Duodenal mucosa (tissue), 2 donors: ENCODE measurements around the gene XBP1.
"Not testable (repeated sequence)": the region's sequence is repeated elsewhere in the genome, so short reads cannot be mapped to it uniquely, and the experiment has no call there.

Experiments used
- H3K27ac ChIP-seq: one replicate; pipeline ENCODE4 v1.7.0; 2013; ENCODE audit warnings: low read depth, low read length
- H3K27me3 ChIP-seq, 2 donors: one replicate each; pipeline ENCODE4 v1.7.0; 2013; ENCODE audit warnings: low read length in 2 of 2, control low read depth in 1 of 2; ENCODE audit not compliant: insufficient read depth in 2 of 2, control insufficient read depth in 1 of 2
- H3K36me3 ChIP-seq, 2 donors: one replicate each; pipeline ENCODE4 v1.7.0; 2013; ENCODE audit warnings: low read length in 2 of 2, control low read depth in 1 of 2; ENCODE audit not compliant: insufficient read depth in 2 of 2, control insufficient read depth in 1 of 2
- H3K4me1 ChIP-seq, 2 donors: one replicate each; pipeline ENCODE4 v1.7.0; 2013; ENCODE audit warnings: low read length in 2 of 2, control low read depth in 1 of 2; ENCODE audit not compliant: insufficient read depth in 2 of 2, control insufficient read depth in 1 of 2
- H3K4me3 ChIP-seq, 2 donors: one replicate each; pipeline ENCODE4 v1.7.0; 2013; ENCODE audit warnings: low read length in 2 of 2, low read depth in 1 of 2
- H3K9ac ChIP-seq, 2 donors: one replicate each; pipeline ENCODE4 v1.7.0; 2013; ENCODE audit warnings: low read length in 2 of 2, low read depth in 1 of 2
- H3K9me3 ChIP-seq, 2 donors: one replicate each; pipeline ENCODE4 v1.7.0; 2013; ENCODE audit warnings: low read length in 2 of 2, control low read depth in 1 of 2; ENCODE audit not compliant: control insufficient read depth in 1 of 2

The XBP1 gene

GRCh38 chr22:28800308-28801041 lies at the start of gene XBP1:
XBP1 (minus strand) TSS chr22:28800569.
- Histone ChIP-seq H3K4me3 (peak within 1 kb of the TSS; percentile 88 to 99), H3K27ac (peak within 1 kb of the TSS; percentile 98), H3K36me3 (peaks cover 19 to 21% of the 10 kb centered on the region in 2 donors), H3K4me1 (peaks cover 31% of the 10 kb centered on the region in 2 donors), H3K27me3 (no peaks in the 10 kb centered on the region), H3K9ac (peak within 1 kb of the TSS; percentile 96 to 97), H3K9me3 (no peaks in the 10 kb centered on the region)

GRCh38 chr22:28846994-28847393 lies 46.6 kb upstream of the XBP1 start:
- Histone ChIP-seq H3K4me3 (no peak overlapping the region), H3K9me3 (peaks cover 3 to 9% of the 10 kb centered on the region in 2 donors), H3K27me3 (no peaks in the 10 kb centered on the region), H3K4me1 (no peaks in the 10 kb centered on the region), H3K9ac (no peak overlapping the region), H3K27ac (no peak overlapping the region), H3K36me3 (no peaks in the 10 kb centered on the region)

GRCh38 chr22:28844277-28844676 lies 43.9 kb upstream of the XBP1 start:
- H3K9ac ChIP-seq = not testable (repeated sequence)

GRCh38 chr22:28843633-28844032 lies 43.3 kb upstream of the XBP1 start:
- H3K4me3 ChIP-seq = no peak overlapping the region
- H3K27me3 ChIP-seq = no peaks in the 10 kb centered on the region
- no peak overlapping the region for H3K9ac ChIP-seq
- no peaks in the 10 kb centered on the region for H3K36me3 ChIP-seq
- H3K27ac ChIP-seq = no peak overlapping the region
- H3K9me3 ChIP-seq = peaks cover 3 to 9% of the 10 kb centered on the region in 2 donors
- H3K4me1 ChIP-seq = no peaks in the 10 kb centered on the region

More at GRCh38 chr22:28844277-28844676, 43.9 kb upstream of the XBP1 start:
- H3K27ac ChIP-seq, H3K36me3 ChIP-seq, H3K9me3 ChIP-seq, H3K4me3 ChIP-seq, H3K27me3 ChIP-seq, H3K4me1 ChIP-seq: not testable (repeated sequence)

GRCh38 chr22:28841111-28841510 lies 40.7 kb upstream of the XBP1 start:
- no peak overlapping the region for H3K9ac ChIP-seq
- H3K36me3 ChIP-seq = no peaks in the 10 kb centered on the region
- no peaks in the 10 kb centered on the region for H3K27me3 ChIP-seq
- H3K4me3 ChIP-seq = no peak overlapping the region
- no peaks in the 10 kb centered on the region for H3K4me1 ChIP-seq
- no peaks in the 10 kb centered on the region for H3K9me3 ChIP-seq
- H3K27ac ChIP-seq = no peak overlapping the region

- Histone ChIP-seq H3K4me3 (no peak overlapping the region), H3K4me1 (no peaks in the 10 kb centered on the region), H3K9me3 (no peaks in the 10 kb centered on the region), H3K36me3 (no peaks in the 10 kb centered on the region), H3K27me3 (no peaks in the 10 kb centered on the region), H3K9ac (no peak overlapping the region), H3K27ac (no peak overlapping the region)
Observed at GRCh38 chr22:28838971-28839370, 38.6 kb upstream of the XBP1 start.

GRCh38 chr22:28837640-28838039 lies 37.3 kb upstream of the XBP1 start:
- no peaks in the 10 kb centered on the region for H3K9me3 ChIP-seq
- H3K36me3 ChIP-seq = no peaks in the 10 kb centered on the region
- H3K9ac ChIP-seq = no peak overlapping the region
- no peaks in the 10 kb centered on the region for H3K27me3 ChIP-seq
- H3K4me3 ChIP-seq = no peak overlapping the region
- H3K4me1 ChIP-seq = no peaks in the 10 kb centered on the region
- H3K27ac ChIP-seq = no peak overlapping the region

GRCh38 chr22:28835630-28836189 lies 35.3 kb upstream of the XBP1 start:
- Histone ChIP-seq H3K4me3 (no peak overlapping the region), H3K9ac (no peak overlapping the region), H3K27me3 (no peaks in the 10 kb centered on the region), H3K36me3 (no peaks in the 10 kb centered on the region), H3K27ac (no peak overlapping the region), H3K9me3 (no peaks in the 10 kb centered on the region), H3K4me1 (no peaks in the 10 kb centered on the region)

- Histone ChIP-seq H3K9me3 (no peaks in the 10 kb centered on the region), H3K27ac (no peak overlapping the region), H3K9ac (no peak overlapping the region), H3K4me1 (peaks cover 6% of the 10 kb centered on the region in 2 donors), H3K36me3 (no peaks in the 10 kb centered on the region), H3K27me3 (no peaks in the 10 kb centered on the region), H3K4me3 (no peak overlapping the region)
Observed at GRCh38 chr22:28833276-28833923, 33.0 kb upstream of the XBP1 start.

- H3K9ac ChIP-seq = no peak overlapping the region
Observed at GRCh38 chr22:28832731-28833130, 32.4 kb upstream of the XBP1 start.

More at GRCh38 chr22:28832731-28833130, 32.4 kb upstream of the XBP1 start:
- H3K4me1 ChIP-seq = peaks cover 6% of the 10 kb centered on the region in 2 donors
- H3K27me3 ChIP-seq = no peaks in the 10 kb centered on the region
- no peak overlapping the region for H3K27ac ChIP-seq
- no peaks in the 10 kb centered on the region for H3K9me3 ChIP-seq
- no peak overlapping the region for H3K4me3 ChIP-seq
- H3K36me3 ChIP-seq = no peaks in the 10 kb centered on the region
